ENCODE data around the gene GPR119. TPM values are rescaled to one million over a fixed set of nuclear protein-coding genes. Genes with fewer than 3 reads are reported as not detected.

Gene GPR119
- total RNA-seq, 4 donors from 2014 or later = not detected

DNA sequence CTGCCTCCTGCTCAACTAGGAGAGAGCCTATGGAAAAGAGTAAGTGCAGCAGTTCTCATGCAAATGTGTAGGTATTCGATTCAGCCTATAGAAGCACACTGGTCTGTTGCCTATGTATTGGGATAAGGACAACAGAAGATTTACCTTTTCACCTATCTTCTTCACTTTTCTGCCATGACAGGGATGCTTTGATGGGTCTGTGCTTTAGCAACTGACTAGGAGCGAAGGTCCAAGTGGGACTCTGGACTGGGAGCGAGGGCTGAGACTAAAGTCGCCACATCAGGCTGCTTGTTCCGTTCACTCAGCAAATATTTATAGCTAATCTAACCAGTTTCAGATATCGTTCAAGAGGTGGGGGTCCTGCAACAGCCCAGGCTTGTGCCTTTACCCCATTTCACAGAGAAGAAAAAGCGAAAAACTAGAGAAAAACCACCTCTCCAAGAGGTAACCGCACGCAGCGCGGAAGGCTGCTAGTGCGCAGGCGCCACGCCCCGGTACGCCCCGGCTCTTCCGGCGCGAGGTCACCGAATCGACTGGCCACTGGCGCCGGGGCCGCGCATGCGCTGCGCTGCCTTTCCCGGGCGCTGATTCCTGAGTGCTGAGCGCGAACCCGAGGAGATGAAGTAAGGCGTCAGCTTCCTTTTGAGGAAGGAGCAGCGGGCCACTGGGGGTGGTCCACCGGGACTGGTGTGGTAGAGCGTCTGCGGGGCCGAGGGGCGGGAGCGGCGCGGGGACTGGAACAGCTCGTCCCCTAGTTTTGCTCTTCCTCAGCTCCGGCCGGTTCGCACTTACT, 16.1 kb upstream of the GPR119 start, which contains the start of gene RBMX2:
Gene RBMX2 (plus strand): TSS at position 573 of the 793 bp plus-strand sequence. CDS start 46 bp downstream, at position 619.
- TF ChIP-seq, protein P1, sequence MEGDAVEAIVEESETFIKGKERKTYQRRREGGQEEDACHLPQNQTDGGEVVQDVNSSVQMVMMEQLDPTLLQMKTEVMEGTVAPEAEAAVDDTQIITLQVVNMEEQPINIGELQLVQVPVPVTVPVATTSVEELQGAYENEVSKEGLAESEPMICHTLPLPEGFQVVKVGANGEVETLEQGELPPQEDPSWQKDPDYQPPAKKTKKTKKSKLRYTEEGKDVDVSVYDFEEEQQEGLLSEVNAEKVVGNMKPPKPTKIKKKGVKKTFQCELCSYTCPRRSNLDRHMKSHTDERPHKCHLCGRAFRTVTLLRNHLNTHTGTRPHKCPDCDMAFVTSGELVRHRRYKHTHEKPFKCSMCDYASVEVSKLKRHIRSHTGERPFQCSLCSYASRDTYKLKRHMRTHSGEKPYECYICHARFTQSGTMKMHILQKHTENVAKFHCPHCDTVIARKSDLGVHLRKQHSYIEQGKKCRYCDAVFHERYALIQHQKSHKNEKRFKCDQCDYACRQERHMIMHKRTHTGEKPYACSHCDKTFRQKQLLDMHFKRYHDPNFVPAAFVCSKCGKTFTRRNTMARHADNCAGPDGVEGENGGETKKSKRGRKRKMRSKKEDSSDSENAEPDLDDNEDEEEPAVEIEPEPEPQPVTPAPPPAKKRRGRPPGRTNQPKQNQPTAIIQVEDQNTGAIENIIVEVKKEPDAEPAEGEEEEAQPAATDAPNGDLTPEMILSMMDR (IDR thresholded peaks at IDR 0.05) = no peak
- TF ChIP-seq POLR2A (IDR thresholded peaks at IDR 0.05) = no peak
- WGBS, 2 donors = 2 to 45% methylated on average over 19 to 39 of the region's 47 CpGs
- peak; percentile 56 to 91 for DNase-seq (ENCODE audit: low spot score in 2 of 2)
- intact Hi-C loops (cut with DNase I; ENCODE audit: low total_unique reads) = no loop called here
- H3K4me3 ChIP-seq (ENCODE audit: low read depth, poor library complexity, severe bottlenecking) = peak within 1 kb of the TSS; percentile 38

DNA sequence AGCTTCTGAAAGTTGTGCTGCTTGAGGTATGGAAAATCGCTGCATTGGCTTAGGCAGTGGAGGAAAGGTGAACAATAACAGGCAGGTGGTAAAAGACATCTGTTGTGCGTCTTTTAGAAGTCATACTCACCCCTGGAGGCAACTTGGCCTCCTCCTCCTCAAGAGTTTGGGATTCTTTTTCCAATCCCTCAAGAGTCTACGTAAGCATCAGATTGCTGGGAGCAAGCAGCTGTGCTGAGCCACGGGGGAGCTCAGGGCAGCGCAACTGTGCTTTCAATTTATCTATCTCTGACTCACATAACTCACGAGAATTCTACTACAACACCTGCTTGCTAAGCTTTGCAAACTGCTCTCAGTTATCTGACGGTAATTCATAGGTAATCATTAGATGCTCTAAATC, 9.9 kb upstream of the GPR119 start:
- 44 to 45% methylated on average over 7 of the region's 7 CpGs for WGBS, 2 donors
- TF ChIP-seq, protein P1 (IDR thresholded peaks at IDR 0.05) = no peak
- TF ChIP-seq POLR2A (IDR thresholded peaks at IDR 0.05) = no peak
- intact Hi-C loops (cut with DNase I; ENCODE audit: low total_unique reads) = loop anchor here (10.0 kb wide), 1 partner anchor 519 kb away; no protein-coding TSS in a partner anchor
- H3K4me3 ChIP-seq (ENCODE audit: low read depth, poor library complexity, severe bottlenecking) = no peak overlapping the region
- no peak for DNase-seq (ENCODE audit: low spot score in 2 of 2)

DNA sequence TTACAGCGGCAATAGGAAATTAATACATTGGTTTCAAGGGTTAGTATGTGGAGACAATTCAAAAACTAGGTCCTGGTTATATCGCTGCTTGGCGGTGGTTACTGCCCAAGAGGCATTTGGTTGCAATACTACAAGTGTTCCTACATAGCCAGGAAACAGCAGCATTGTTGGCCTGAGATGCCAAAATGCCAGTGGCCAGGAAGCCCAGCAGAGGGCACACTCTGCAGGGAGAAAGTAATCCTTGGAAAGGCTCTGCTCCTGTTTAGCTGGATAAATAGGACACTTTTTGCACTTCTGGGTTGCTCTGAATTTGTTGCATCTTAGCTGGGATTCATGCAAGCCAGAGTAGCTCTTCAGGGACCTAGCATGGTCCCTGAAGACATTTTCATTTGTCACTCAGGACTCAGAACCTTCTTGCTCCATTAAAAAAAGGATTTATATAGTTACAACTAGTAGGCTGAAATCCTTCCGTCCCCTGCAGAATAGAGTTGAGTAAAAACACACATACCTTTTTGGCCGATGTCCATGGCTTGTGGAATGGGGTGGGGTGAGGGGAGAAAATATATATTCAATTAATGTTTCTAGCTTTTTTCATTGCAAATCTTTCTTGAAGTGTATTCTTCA, 8.1 kb upstream of the GPR119 start:
- no peak overlapping the region for H3K4me3 ChIP-seq (ENCODE audit: low read depth, poor library complexity, severe bottlenecking)
- TF ChIP-seq, protein P1 (IDR thresholded peaks at IDR 0.05) = no peak
- TF ChIP-seq POLR2A (IDR thresholded peaks at IDR 0.05) = no peak
- 20 to 34% methylated on average over 5 of the region's 5 CpGs for WGBS, 2 donors
- intact Hi-C loops (cut with DNase I; ENCODE audit: low total_unique reads) = loop anchor here (10.0 kb wide), 1 partner anchor 521 kb away; no protein-coding TSS in a partner anchor
- no peak for DNase-seq (ENCODE audit: low spot score in 2 of 2)

- DNase-seq (ENCODE audit: low spot score in 2 of 2) = no peak
- TF ChIP-seq, protein P1 (IDR thresholded peaks at IDR 0.05) = no peak
- no peak for TF ChIP-seq POLR2A (IDR thresholded peaks at IDR 0.05)
- intact Hi-C loops (cut with DNase I; ENCODE audit: low total_unique reads) = no loop called here
- H3K4me3 ChIP-seq (ENCODE audit: low read depth, poor library complexity, severe bottlenecking) = no peak overlapping the region
- WGBS, 2 donors = 65 to 87% methylated on average over 5 of the region's 5 CpGs
Observed at GRCh38 chrX:130386408-130386808, 934 bp upstream of the GPR119 start.

GRCh38 chrX:130378024-130378669, 7.3 kb downstream of the GPR119 start:
- WGBS, 2 donors = 44 to 51% methylated on average over 5 of the region's 5 CpGs
- H3K4me3 ChIP-seq (ENCODE audit: low read depth, poor library complexity, severe bottlenecking) = no peak overlapping the region
- no peak for DNase-seq (ENCODE audit: low spot score in 2 of 2)
- intact Hi-C loops (cut with DNase I; ENCODE audit: low total_unique reads) = no loop called here
- TF ChIP-seq, protein P1 (IDR thresholded peaks at IDR 0.05) = no peak
- TF ChIP-seq POLR2A (IDR thresholded peaks at IDR 0.05) = no peak

Data from lower leg skin (tissue), 4 donors.